K562 (cell line): ENCODE results near the gene SLC44A1. TPM values are rescaled to one million over a fixed set of nuclear protein-coding genes. Genes with fewer than 3 reads are reported as not detected.

Experiments
- ARID4B ChIP-seq: sonication (generic); formaldehyde crosslinking; IDR thresholded peaks from 2 replicates; pipeline ENCODE4 v1.8.0; 2022; ENCODE audit warnings: mild to moderate bottlenecking, missing genetic modification reagents
- BDP1 ChIP-seq: IDR thresholded peaks from 3 replicates; pipeline ENCODE4 v1.6.1; 2011; ENCODE audit not compliant: insufficient read length, insufficient read depth
- FOXO4 ChIP-seq: fragments of 450-650 bp; formaldehyde crosslinking; IDR thresholded peaks from 2 replicates; pipeline ENCODE4 v1.4.0; 2020; ENCODE audit warnings: mild to moderate bottlenecking, moderate library complexity
- HEY1 ChIP-seq: fragments of 250-450 bp; sonication (Bioruptor Pico); IDR thresholded peaks from 2 replicates; pipeline ENCODE4 v1.5.0; 2020; ENCODE audit warnings: mild to moderate bottlenecking, moderate library complexity, borderline replicate concordance
- HOMEZ ChIP-seq: fragments of 250-450 bp; sonication (Bioruptor Pico); IDR thresholded peaks from 2 replicates; pipeline ENCODE4 v1.4.0; 2020; ENCODE audit warnings: mild to moderate bottlenecking, moderate library complexity
- KDM5B ChIP-seq: fragments of 200-600 bp; sonication (generic); IDR thresholded peaks from 2 replicates; pipeline ENCODE4 v1.6.1; 2012; ENCODE audit warnings: low read depth, mild to moderate bottlenecking, moderate library complexity, low read length, control low read depth, inconsistent platforms; ENCODE audit not compliant: insufficient replicate concordance
- KLF1 ChIP-seq: fragments of 450-650 bp; IDR thresholded peaks from 2 replicates; pipeline ENCODE4 v1.6.1; 2016; ENCODE audit warnings: missing genetic modification characterization, missing compliant biosample characterization
- MIER1 ChIP-seq: fragments of 450-650 bp; IDR thresholded peaks from 2 replicates; pipeline ENCODE4 v1.6.1; 2016; ENCODE audit warnings: antibody characterized with exemption, mild to moderate bottlenecking, low read depth
- NFYB ChIP-seq: IDR thresholded peaks from 2 replicates; pipeline ENCODE4 v1.6.1; 2011; ENCODE audit warnings: mild to moderate bottlenecking, moderate library complexity; ENCODE audit not compliant: insufficient read length; ENCODE audit errors: extremely low read depth
- RREB1 ChIP-seq: fragments of 250-450 bp; sonication (Bioruptor Pico); IDR thresholded peaks from 2 replicates; pipeline ENCODE4 v1.4.0; 2020
- SPI1 ChIP-seq: IDR thresholded peaks from 2 replicates; pipeline ENCODE4 v1.6.1; 2011; ENCODE audit warnings: low read depth, low read length, control low read depth, borderline replicate concordance
- TRIM24 ChIP-seq, 2 experiments: fragments of 450-650 bp; IDR thresholded peaks; 2 replicates each; pipeline ENCODE4 v1.6.1; 2016
- XRCC4 ChIP-seq: IDR thresholded peaks from one replicate; pipeline ENCODE4 v1.6.1; 2011; ENCODE audit not compliant: insufficient read depth, insufficient read length; ENCODE audit errors: extremely low read depth
- ZC3H8 ChIP-seq: fragments of 450-650 bp; IDR thresholded peaks from 2 replicates; pipeline ENCODE4 v1.6.1; 2017
- polyA plus RNA-seq, 8 experiments: library from polyadenylated mRNA; depleted of rRNA in 4 of 8; stranded (reverse) in 5 of 8; unstranded in 3 of 8; fragments of >200 nt; fragmentation: Nextera tagmentation in 2 of 8; fragmentation: Illumina TruSeq in 1 of 8; extraction: Ambion mirVana in 2 of 8; extraction: Trizol in 1 of 8; gene quantifications; 2 replicates each; pipeline versions ENCODE4 v1.2.1 to v1.2.3, GENCODE V29; 2011 to 2014; ENCODE audit warnings: inconsistent platforms in 1 of 8, missing spikeins in 1 of 8
- total RNA-seq, 7 experiments: library from RNA; depleted of rRNA in 6 of 7; stranded (reverse); fragments of >200 nt in 6 of 7; fragmentation: Illumina TruSeq in 2 of 7; extraction: Trizol in 2 of 7; gene quantifications; 2 replicates each; pipeline versions ENCODE4 v1.2.1 to v1.2.3, GENCODE V29; 2011 to 2021; ENCODE audit warnings: low replicate concordance in 1 of 7

SLC44A1 gene
- total and polyA plus RNA-seq, 9 of the 15 experiments (the other 6 are each of a cell fraction or from before 2014, with no cell fraction given), result 0.11 to 0.59 (median 0.30) TPM

GRCh38 chr9:105244003-105244733, at the start of gene SLC44A1 (continued):
- TF ChIP-seq KDM5B (no peak), NFYB (no peak), ARID4B (peak; percentile 70), KLF1 (tag) (peak; percentile 82), MIER1 (no peak), BDP1 (no peak), HOMEZ (CRISPR knock-in tag) (no peak), FOXO4 (no peak), SPI1 (no peak), RREB1 (CRISPR knock-in tag) (peak; percentile 97), ZC3H8 (no peak), TRIM24 (IDR thresholded peaks at IDR 0.05) (peak in 1 of 2 experiments; percentile 97; a peak in 2 of 4 replicates), XRCC4 (no peak), HEY1 (CRISPR knock-in tag) (no peak)
